A549 (cell line): ENCODE data around the gene GADD45B.

ENCODE experiments used
- CTCF ChIP-seq: fragments of >200 bp; sonication (Bioruptor Twin); formaldehyde crosslinking; IDR thresholded peaks from 3 replicates; pipeline ENCODE4 v1.5.1; 2016
- EP300 ChIP-seq, 2 experiments: fragments of >200 bp; sonication (Bioruptor Twin); formaldehyde crosslinking; IDR thresholded peaks; 2 replicates in 1 of 2; 3 replicates in 1 of 2; pipeline ENCODE4 v1.6.1; 2016 to 2017
- HOXB5 ChIP-seq: fragments of 250-450 bp; sonication (Bioruptor Pico); IDR thresholded peaks from 2 replicates; pipeline ENCODE4 v1.5.0; 2020; ENCODE audit warnings: mild to moderate bottlenecking, moderate library complexity
- NR3C1 ChIP-seq: fragments of >200 bp; sonication (Bioruptor Twin); formaldehyde crosslinking; IDR thresholded peaks from 3 replicates; pipeline ENCODE4 v1.6.1; 2017
- POLR2A ChIP-seq: IDR thresholded peaks from 2 replicates; pipeline ENCODE4 v1.6.1; 2012; ENCODE audit warnings: mild to moderate bottlenecking, low read length
- RAD21 ChIP-seq, 2 experiments: fragments of >200 bp in 1 of 2; sonication (Bioruptor Twin) in 1 of 2; formaldehyde crosslinking in 1 of 2; IDR thresholded peaks in 1 of 2; conservative IDR thresholded peaks in 1 of 2; 2 replicates in 1 of 2; 3 replicates in 1 of 2; pipeline ENCODE4 v1.6.1; 2012 to 2018; ENCODE audit warnings: inconsistent platforms in 1 of 2
- USF2 ChIP-seq: fragments of 450-650 bp; IDR thresholded peaks from 2 replicates; pipeline ENCODE4 v1.6.1; 2014; ENCODE audit warnings: antibody characterized with exemption
- ZFP36 ChIP-seq: fragments of 450-650 bp; IDR thresholded peaks from 2 replicates; pipeline ENCODE4 v1.6.1; 2014; ENCODE audit warnings: borderline replicate concordance; ENCODE audit not compliant: partially characterized antibody

GRCh38 chr19:2487090-2487489 lies 11.2 kb downstream of the GADD45B start:
- TF ChIP-seq CTCF (no peak), POLR2A (no peak), RAD21 (conservative IDR thresholded peaks at IDR 0.05 in 1 of 2, IDR thresholded peaks at IDR 0.05 in 1 of 2) (no peak), HOXB5 (CRISPR knock-in tag) (no peak), EP300 (IDR thresholded peaks at IDR 0.05) (no peak), NR3C1 (no peak), USF2 (no peak), ZFP36 (no peak)
